Osteoblast (primary cell): ENCODE results near the gene TREH. TPM values are rescaled to one million over a fixed set of nuclear protein-coding genes. Genes with fewer than 3 reads are reported as not detected.

ENCODE experiments used
- DNase-seq: peaks from one replicate; pipeline ENCODE4 v3.0.0; 2011; ENCODE audit warnings: low spot score, mixed read lengths; ENCODE audit not compliant: insufficient read length; ENCODE audit errors: missing footprints
- H2AFZ ChIP-seq: 2 replicates; pipeline ENCODE4 v1.6.0; 2011; ENCODE audit warnings: mild to moderate bottlenecking, low read length
- H3K27ac ChIP-seq: 2 replicates; pipeline ENCODE4 v1.5.1; 2011; ENCODE audit warnings: mild to moderate bottlenecking, low read depth, low read length, moderate library complexity
- H3K27me3 ChIP-seq: 2 replicates; pipeline ENCODE4 v1.6.0; 2012; ENCODE audit warnings: mild to moderate bottlenecking, control low read depth, inconsistent platforms, low read length, moderate library complexity; ENCODE audit not compliant: insufficient read depth
- H3K36me3 ChIP-seq: 2 replicates; pipeline ENCODE4 v1.5.1; 2011; ENCODE audit warnings: mild to moderate bottlenecking, low read length, control low read depth, moderate library complexity; ENCODE audit not compliant: insufficient read depth
- H3K4me1 ChIP-seq: 2 replicates; pipeline ENCODE4 v1.5.1; 2011; ENCODE audit warnings: mild to moderate bottlenecking, low read length, control low read depth, moderate library complexity; ENCODE audit not compliant: insufficient read depth
- H3K4me2 ChIP-seq: 2 replicates; pipeline ENCODE4 v1.6.0; 2011; ENCODE audit warnings: mild to moderate bottlenecking, low read length; ENCODE audit not compliant: insufficient read depth
- H3K4me3 ChIP-seq: fragments of 200-600 bp; sonication (generic); 3 replicates; pipeline ENCODE4 v1.5.1; 2012; ENCODE audit warnings: mild to moderate bottlenecking, low read length, inconsistent platforms; ENCODE audit not compliant: insufficient read depth
- H3K79me2 ChIP-seq: 2 replicates; pipeline ENCODE4 v1.6.0; 2012; ENCODE audit warnings: mild to moderate bottlenecking, low read length, control low read depth, inconsistent platforms; ENCODE audit not compliant: insufficient read depth
- H3K9me3 ChIP-seq: 2 replicates; pipeline ENCODE4 v1.5.1; 2011; ENCODE audit warnings: low read depth, low read length, control low read depth
- H4K20me1 ChIP-seq: 2 replicates; pipeline ENCODE4 v1.6.0; 2012; ENCODE audit warnings: mild to moderate bottlenecking, low read length, control low read depth; ENCODE audit not compliant: insufficient read depth
- CTCF ChIP-seq: IDR thresholded peaks from 2 replicates; pipeline ENCODE4 v1.5.1; 2011; ENCODE audit warnings: mild to moderate bottlenecking, low read depth, low read length, moderate library complexity; ENCODE audit errors: extremely low read depth
- small RNA-seq: library from RNA; depleted of rRNA; stranded (forward); fragments of <200 nt; gene quantifications from one replicate; pipeline ENCODE3, GENCODE V24; 2012
- total RNA-seq: library from RNA; depleted of rRNA; stranded (reverse); fragments of >200 nt; gene quantifications from 2 replicates; pipeline ENCODE4 v1.2.3, GENCODE V29; 2012

The TREH gene
- total RNA-seq, 1 donor, result not detected

DNA sequence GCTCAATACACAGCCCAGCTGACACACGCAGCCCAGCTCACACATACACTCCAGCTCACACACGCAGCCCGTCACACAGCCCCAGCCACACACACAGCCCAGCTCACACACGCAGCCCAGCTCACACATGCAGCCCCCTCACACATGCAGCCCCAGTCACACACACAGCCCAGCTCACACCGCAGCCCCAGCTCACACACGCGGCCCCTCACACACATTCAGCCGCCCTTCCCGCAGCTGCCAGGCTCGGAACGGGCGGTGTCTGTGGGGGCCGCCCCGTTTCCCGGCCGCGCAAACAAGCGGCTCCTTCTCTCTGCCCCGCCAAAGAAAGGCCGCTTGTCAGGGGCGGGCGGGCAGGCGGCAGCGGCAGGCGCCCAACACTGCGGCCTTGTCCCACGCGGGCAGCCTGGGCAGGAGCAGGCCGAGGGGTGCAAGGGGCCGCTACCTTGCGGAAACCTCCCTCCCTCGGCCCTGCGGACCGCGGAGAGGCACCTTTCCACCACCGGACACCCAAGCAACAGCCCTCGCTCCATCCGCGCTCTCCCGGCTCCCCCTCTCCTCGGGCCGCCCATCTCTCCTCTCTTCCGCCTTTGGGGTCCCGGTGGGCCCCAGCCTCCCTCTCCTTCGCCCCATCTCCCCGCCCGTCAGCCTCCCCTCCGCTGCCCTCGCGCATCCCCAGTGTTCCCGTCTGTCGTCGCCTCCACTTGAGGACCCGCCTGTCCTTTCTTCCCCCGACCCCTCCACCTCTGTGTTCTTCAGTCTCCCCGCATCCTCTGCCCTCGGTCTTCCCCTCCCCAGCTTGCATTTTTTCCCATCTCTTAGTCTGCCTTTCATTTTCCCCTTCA lies 69.8 kb downstream of the TREH start:
- H3K27me3 ChIP-seq, result no peaks in the 10 kb centered on the region
- peak overlapping the region; percentile 35 for H2AFZ ChIP-seq
- DNase-seq, result no peak
- peaks cover 54% of the 10 kb centered on the region for H3K79me2 ChIP-seq
- peak overlapping the region; percentile 99 for H3K27ac ChIP-seq
- peaks cover 59% of the 10 kb centered on the region for H3K4me1 ChIP-seq
- no peak for TF ChIP-seq CTCF
- peak overlapping the region; percentile 86 for H3K4me2 ChIP-seq
- peaks cover 14% of the 10 kb centered on the region for H3K36me3 ChIP-seq
- no peaks in the 10 kb centered on the region for H4K20me1 ChIP-seq
- H3K4me3 ChIP-seq, result peak overlapping the region; percentile 88
- H3K9me3 ChIP-seq, result no peaks in the 10 kb centered on the region

GRCh38 chr11:118608360-118609227 lies 70.9 kb downstream of the TREH start:
- Histone ChIP-seq H3K4me2 (peak overlapping the region; percentile 86), H3K79me2 (peaks cover 47% of the 10 kb centered on the region), H3K4me3 (peak overlapping the region; percentile 88), H3K36me3 (peaks cover 5% of the 10 kb centered on the region), H3K27me3 (no peaks in the 10 kb centered on the region), H4K20me1 (no peaks in the 10 kb centered on the region), H2AFZ (peak overlapping the region; percentile 56), H3K27ac (peak overlapping the region; percentile 99), H3K4me1 (peaks cover 66% of the 10 kb centered on the region), H3K9me3 (no peaks in the 10 kb centered on the region)
- TF ChIP-seq CTCF, result no peak
- DNase-seq, result peak; percentile 97

DNA sequence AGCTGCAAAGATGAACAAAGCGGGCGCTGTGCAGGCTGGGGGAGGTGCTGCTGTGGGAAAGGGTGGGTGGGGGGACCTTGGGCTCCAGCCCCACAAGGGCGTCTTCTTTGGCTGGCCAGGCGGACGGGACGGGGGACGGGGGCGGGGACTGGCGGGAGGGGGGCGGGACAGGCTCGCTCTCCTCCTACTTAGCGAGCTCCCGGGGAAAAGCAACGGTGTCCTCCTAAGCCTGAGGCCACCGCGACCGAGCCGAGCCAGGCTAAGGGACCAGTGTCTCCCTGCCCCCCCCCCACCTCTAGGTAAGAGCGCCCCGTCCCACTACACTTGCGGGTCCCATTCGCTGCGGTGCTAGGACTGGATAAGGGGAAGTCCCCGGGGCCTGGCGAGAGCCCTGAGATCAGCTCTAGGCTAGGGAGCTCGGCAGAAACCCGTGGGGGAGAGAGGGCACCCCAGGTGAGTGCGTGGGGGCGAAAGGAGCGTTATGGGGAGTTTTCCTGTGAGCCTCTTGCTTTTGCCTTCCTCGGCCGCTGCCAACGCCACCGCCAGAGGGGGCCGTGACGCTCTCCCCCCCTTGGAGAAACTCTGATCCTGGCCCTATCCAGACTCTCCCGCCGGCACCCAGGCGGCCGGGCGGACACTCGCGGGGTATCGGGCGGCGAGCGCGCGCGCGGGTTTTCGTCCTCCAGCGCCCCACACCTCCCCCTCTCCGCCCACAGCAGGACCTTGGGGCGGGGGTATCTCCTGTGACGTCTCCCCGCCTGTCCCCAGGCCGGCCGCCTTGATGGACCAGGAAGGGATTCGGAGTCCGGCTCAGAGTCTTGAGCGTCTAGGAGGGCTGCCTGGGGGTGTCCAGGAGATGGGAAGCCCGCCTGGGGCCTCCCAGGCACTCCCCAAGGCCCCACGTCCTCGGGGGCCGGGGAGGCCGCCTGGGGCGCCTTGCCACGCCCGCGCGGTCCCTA lies 71.8 kb downstream of the TREH start, which contains the start of gene PHLDB1:
Gene PHLDB1, plus strand, starts transcription at position 215 of the 959 bp plus-strand sequence. CDS start 6,222 bp downstream, outside the sequence.
- H3K27ac ChIP-seq, result peak within 1 kb of the TSS; percentile 99
- H3K9me3 ChIP-seq, result no peaks in the 10 kb centered on the region
- H3K79me2 ChIP-seq, result peaks cover 38% of the 10 kb centered on the region
- H3K4me2 ChIP-seq, result peak within 1 kb of the TSS; percentile 86
- peak within 1 kb of the TSS; percentile 88 for H3K4me3 ChIP-seq
- no peaks in the 10 kb centered on the region for H4K20me1 ChIP-seq
- no peaks in the 10 kb centered on the region for H3K27me3 ChIP-seq
- TF ChIP-seq CTCF, result peak; percentile 47
- peaks cover 63% of the 10 kb centered on the region for H3K4me1 ChIP-seq
- DNase-seq, result peak; percentile 91
- H3K36me3 ChIP-seq, result peaks cover 8% of the 10 kb centered on the region
- H2AFZ ChIP-seq, result no peak within 1 kb of the TSS

Small RNA genes lying within 50 kb of the gene (small RNA-seq; reads per million reads assigned to genes)
- gene RNU6-376P, result not detected

Other genes with a start within 250 kb of the TREH start
- 38.4 and 49.5 TPM in 2 replicates for gene KMT2A, start 243.2 kb downstream of the TREH start, total RNA-seq
- 1.1 and 1.2 TPM in 2 replicates for gene TTC36, start 152.2 kb downstream of the TREH start, total RNA-seq
- gene TMEM25, start 148.5 kb downstream of the TREH start, total RNA-seq, result 10.1 and 11.2 TPM in 2 replicates
- 31.8 and 37.7 TPM in 2 replicates for gene IFT46, start 113.7 kb downstream of the TREH start, total RNA-seq
- 162 and 172 TPM in 2 replicates for gene ARCN1, start 107.2 kb downstream of the TREH start, total RNA-seq
- gene PHLDB1, start 72.0 kb downstream of the TREH start, total RNA-seq, result 86.9 and 96.3 TPM in 2 replicates
- gene DDX6, start 111.5 kb upstream of the TREH start, total RNA-seq, result 116 and 122 TPM in 2 replicates
- gene CXCR5, start 204.2 kb upstream of the TREH start, total RNA-seq, result not detected in 2 replicates
- gene BCL9L, start 246.3 kb upstream of the TREH start, total RNA-seq, result 27.9 and 28.3 TPM in 2 replicates